Measurements from ENCODE around the gene CYP39A1.

The CYP39A1 gene

DNA sequence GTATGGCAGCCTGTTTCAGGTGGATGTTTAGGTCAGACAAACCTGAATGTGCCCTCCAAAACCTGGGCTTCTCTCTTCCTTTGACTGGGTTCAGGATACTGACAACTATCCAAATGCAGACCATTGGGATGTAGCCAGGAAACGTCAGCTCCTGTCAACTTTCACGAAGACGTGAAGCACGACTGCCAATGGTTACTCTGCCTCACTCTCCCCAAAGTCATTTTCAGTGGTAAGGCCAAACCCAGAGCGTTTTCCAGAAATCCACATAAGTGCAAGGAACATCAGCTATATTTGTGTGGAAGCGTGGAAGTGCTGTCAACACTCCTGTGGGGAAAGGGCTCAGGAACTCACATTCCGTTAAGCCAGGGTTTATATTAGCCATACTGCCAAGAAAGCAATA is 141.3 kb downstream of the CYP39A1 start:
- DNase-seq (ENCODE audit: low spot score) = no peak

DNA sequence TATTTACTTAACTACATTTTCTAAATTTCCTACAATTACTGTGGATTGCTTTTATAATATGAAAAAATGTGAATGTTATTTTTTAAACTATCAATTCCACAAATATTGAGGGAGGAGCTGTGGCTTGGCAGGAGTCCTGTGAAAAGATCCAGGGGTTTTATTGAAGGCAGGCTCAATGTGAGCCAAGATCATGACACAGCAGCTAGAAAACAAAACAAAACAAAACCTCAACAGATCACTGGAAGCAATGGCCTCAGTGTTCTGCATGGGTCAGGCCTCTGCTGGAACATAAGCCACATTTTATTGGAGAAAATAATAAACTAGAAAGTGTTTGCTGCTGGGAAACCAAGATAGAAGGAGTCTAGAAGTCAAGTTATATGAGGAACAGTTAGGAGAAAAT is 142.0 kb downstream of the CYP39A1 start:
- no peak for DNase-seq (ENCODE audit: low spot score)

DNA sequence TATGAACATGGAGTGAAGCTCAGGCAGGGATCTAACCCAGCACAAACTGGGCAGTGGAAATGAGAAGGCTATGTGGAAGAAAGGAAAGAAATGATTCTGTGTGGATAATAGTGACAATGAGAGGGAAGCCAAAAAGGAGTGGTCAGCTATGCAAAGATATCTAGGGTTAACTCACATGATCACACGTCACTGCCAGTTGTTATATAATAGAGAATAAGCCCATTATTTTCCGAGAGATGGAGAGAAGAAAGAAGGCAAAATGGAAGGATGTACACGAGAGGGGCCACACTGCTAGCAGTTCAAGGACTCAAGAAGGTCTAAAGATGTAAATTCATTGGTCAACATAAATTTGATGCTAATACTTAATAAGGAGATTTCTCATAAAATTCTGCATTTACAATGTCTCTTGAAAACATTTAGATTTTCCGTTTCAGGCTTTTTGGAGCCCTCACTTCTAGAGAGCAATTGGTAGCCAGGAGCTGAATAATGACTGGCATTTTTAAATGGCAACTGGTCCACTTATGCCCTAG is 142.6 kb downstream of the CYP39A1 start:
- DNase-seq (ENCODE audit: low spot score) = no peak

DNA sequence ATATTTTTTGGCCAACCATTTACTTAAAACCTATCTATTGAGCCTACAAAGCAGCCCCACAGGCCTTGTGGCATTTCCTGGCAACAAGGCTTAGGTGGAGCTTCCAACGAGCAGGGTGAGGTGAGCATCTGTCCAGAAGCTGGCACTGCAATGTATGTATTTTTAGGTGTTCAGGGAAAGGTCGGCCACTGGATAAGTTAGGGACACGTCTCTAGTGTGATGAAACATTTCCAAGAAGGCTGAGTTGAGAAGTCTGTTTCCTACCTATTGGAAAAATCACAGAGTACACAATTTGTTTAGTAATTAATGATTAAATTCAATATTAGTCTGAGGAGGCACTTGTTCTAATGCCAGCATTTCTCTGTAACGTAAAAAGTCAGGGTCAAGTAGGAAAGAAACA is 143.6 kb downstream of the CYP39A1 start:
- DNase-seq (ENCODE audit: low spot score) = no peak

DNA sequence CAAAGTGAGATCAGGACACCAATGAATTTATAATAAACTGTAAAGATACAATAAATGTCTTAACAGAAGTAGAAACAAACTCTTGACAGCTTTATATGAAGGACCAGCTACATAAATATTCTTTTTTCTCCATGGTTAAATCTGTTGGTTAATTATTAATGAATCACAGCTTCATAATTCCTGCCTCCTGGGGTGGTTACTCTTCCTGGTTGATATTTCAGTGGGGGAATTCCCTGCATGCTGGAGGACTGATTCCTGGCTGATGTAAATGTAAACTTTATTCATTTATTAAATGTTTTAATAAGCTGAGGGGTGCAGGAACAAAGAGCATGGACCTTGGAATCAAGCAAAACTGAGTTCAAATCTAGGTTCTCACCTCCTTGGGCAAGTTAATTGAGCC is 145.2 kb downstream of the CYP39A1 start:
- no peak for DNase-seq (ENCODE audit: low spot score)

DNA sequence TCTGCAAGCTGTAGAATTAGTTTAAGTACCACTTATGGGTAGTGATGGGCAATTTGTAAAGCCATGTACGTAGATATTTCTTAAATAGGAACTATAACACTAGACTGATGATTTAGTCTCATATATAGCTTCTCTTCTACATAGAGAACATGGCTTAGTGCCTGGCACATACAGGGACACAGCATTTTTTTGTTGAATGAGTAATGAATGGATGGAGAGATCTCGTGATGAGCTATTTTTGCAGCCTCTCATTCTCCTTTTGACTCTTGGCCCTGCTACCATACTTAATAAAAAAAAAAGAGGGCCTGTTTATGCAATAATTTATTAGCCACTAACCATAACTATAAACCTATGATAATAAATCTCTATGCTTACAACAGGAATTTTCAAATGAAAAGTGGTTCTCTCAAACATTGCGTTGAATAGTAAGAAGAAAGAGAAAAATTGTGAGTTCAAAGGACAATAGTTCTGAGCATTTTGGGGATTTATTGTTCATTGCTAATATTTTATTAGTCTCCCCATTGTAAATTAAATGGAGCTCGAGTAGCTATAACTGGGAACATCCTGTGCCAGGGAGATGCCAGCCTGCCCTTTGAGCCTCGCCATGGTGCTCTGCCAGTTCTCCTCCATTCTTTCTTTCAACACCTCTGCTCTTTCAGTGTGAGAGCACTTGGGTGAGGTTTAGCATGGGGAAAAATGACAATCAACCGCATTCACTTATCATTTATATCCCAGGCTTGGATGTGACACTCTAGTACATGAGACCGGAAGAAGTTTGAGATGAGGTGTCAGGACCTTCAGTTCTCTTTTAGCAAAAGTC is 146.7 kb downstream of the CYP39A1 start:
- no peak for DNase-seq (ENCODE audit: low spot score)

DNA sequence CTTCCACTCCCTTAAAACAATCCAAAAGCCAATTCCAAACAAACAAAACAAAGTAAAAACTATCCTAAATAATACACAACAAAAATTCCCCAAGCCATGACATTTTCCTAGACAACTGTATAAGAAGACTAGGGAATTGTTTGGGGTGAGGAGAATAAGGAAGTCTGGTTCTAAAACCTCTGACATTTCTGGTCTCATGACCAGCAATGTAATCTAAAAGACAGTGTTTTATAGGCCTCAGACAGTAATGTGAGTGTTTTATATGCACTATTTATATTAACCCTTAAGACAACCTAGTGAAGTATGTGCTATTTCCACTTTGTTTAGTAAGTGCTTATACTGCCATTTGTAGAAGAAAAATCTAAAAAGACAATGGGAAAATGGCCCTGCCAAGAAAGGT is 148.4 kb downstream of the CYP39A1 start:
- DNase-seq (ENCODE audit: low spot score) = no peak

DNA sequence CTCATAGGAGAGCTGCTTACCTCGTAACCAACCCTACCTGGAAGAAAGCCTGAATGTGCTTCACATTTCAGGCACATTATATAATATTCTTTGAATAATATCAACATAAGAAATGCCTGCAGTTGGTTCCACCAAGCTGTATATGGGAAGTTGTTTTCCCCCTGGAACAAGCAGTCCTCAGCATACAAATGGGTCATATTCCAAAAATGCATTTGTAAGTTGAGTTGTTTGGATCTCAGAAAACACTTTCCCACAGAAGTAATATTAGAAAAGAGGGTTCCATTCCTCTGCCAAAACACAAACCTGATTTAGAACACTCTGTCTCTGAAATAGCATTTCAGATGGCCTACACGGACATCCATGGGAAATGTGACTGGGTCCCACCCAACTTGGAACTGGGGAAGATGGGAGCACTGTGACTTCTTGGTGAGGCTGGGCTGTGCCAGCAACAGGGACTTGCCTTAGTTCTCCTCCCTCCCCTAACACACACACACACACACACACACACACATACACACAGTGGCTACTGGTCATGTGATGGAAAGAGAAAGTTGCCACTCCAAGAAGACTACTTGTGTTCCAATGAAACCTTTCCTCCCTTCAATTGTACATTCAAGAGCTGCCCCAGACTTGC is 150.0 kb downstream of the CYP39A1 start:
- no peak for DNase-seq (ENCODE audit: low spot score)

DNA sequence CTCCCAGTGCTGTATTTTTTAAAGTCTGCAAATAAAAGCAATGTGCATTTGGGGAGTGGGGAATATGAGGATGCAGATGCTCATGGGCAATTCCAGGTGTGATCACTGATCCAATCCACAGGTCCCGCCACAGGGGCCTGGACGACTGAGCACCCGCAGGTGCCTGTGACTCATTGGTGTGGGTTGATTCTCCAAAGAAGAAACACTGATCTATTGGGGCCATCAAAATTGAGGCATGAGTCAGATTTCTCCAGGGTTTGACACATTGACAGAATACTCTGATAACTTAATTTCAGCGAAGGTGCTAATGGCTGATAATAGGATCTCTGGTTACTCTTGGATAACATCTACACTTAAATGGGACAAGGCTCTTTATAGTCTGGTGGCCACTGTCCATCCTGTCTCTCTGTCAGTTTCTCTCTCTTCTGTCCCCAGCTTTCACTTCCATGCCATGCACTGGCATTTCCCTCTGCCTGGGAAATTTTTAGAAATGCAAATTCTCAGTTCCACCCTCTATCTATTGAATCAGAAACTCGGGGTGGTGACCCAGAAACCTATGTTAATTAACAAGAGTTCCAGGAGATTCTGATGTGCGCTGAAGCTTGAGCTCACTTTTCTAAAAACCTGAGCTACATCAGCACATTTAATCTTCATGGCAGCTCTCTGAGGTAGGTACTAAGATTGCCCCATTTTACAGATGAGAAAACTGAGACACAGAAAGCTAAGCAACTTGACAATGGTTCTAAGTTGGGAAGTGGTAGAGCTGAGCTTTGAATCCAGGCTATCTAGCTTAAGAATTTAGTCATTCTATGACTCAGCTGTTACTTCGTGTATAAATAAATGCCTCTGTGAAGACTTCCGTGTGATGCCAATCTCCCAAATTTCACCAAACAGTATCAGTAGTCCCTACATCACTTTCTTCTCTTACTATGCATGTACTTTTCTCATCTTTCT is 151.2 kb downstream of the CYP39A1 start:
- no peak for DNase-seq (ENCODE audit: low spot score)

DNA sequence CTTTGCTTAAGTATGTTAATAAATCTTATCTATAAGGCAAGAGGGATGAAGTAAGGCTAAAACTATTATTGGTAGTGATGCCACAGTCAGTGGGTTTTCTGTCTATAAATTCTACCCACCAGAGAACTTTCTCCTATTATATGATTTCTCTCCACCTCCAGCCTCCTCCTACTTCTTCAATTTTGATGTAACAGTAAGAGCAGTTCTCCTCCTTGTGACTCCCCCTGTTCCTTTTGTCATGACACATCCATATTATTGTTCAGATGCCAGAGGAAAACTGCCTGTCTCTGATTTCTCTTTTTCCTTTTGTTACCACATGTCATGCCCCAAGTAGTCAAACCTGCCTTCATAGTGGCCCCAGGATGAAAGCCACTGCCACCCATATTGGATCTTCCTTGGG is 152.2 kb downstream of the CYP39A1 start:
- DNase-seq (ENCODE audit: low spot score) = no peak
